Hindlimb muscle (tissue), 1 donor: ENCODE data around the gene RSF1. TPM values are rescaled to one million over a fixed set of nuclear protein-coding genes. Genes with fewer than 3 reads are reported as not detected.
"Not testable (repeated sequence)": the region's sequence is repeated elsewhere in the genome, so short reads cannot be mapped to it uniquely, and the experiment has no call there.

Experiments used
- DNase-seq: peaks from one replicate; pipeline ENCODE4 v3.0.0-alpha.2; 2013
- polyA plus RNA-seq: library from polyadenylated mRNA; unstranded; fragments of 120-200 nt; gene quantifications from one replicate; pipeline ENCODE4 v1.2.1, GENCODE V29; 2013; ENCODE audit not compliant: insufficient read length

Gene RSF1
- polyA plus RNA-seq, result 31.8 TPM

GRCh38 chr11:77820565-77821348 is at the start of gene RSF1, which contains the start of gene AAMDC:
Gene RSF1 (minus strand): TSS chr11:77820722. CDS start chr11:77820714, 8 bp downstream.
Gene AAMDC (plus strand): TSS chr11:77821144. CDS start chr11:77842497, 21,353 bp downstream.
- peak; percentile 97 for DNase-seq

- DNase-seq, result no peak
These were observed 48.2 kb upstream of the RSF1 start for GRCh38 chr11:77868744-77869143.

- DNase-seq, result no peak
These were observed 45.8 kb upstream of the RSF1 start for GRCh38 chr11:77866336-77866735.

- no peak for DNase-seq
These were observed 45.3 kb upstream of the RSF1 start for GRCh38 chr11:77865805-77866204.

GRCh38 chr11:77861444-77861843 is 40.9 kb upstream of the RSF1 start:
- not testable (repeated sequence) for DNase-seq

- DNase-seq, result not testable (repeated sequence)
These were observed 37.5 kb upstream of the RSF1 start for GRCh38 chr11:77857906-77858457.

- no peak for DNase-seq
These were observed 34.3 kb upstream of the RSF1 start for GRCh38 chr11:77854838-77855237.

GRCh38 chr11:77851503-77851902 is 31.0 kb upstream of the RSF1 start:
- no peak for DNase-seq

GRCh38 chr11:77843700-77844099 is 23.2 kb upstream of the RSF1 start:
- DNase-seq, result not testable (repeated sequence)

- DNase-seq, result no peak
These were observed 22.1 kb upstream of the RSF1 start for GRCh38 chr11:77842441-77843121.

GRCh38 chr11:77833302-77833701 is 12.8 kb upstream of the RSF1 start:
- no peak for DNase-seq

GRCh38 chr11:77828926-77829325 is 8.4 kb upstream of the RSF1 start:
- DNase-seq, result no peak

GRCh38 chr11:77823775-77824174 is 3.3 kb upstream of the RSF1 start:
- peak; percentile 3 for DNase-seq

GRCh38 chr11:77822126-77822525 is 1.6 kb upstream of the RSF1 start:
- not testable (repeated sequence) for DNase-seq

- peak; percentile 41 for DNase-seq
These were observed 878 bp upstream of the RSF1 start for GRCh38 chr11:77821349-77821851.

GRCh38 chr11:77819921-77820564 is 479 bp downstream of the RSF1 start:
- DNase-seq, result peak; percentile 57

- DNase-seq, result peak; percentile 87
These were observed 1.1 kb downstream of the RSF1 start for GRCh38 chr11:77819411-77819920.

- DNase-seq, result no peak
These were observed 5.1 kb downstream of the RSF1 start for GRCh38 chr11:77815459-77815858.

- DNase-seq, result no peak
These were observed 5.7 kb downstream of the RSF1 start for GRCh38 chr11:77814848-77815247.

- DNase-seq, result no peak
These were observed 7.3 kb downstream of the RSF1 start for GRCh38 chr11:77813256-77813655.

GRCh38 chr11:77806993-77807392 is 13.5 kb downstream of the RSF1 start:
- DNase-seq, result no peak

GRCh38 chr11:77806415-77806814 is 14.1 kb downstream of the RSF1 start:
- no peak for DNase-seq

- no peak for DNase-seq
These were observed 19.0 kb downstream of the RSF1 start for GRCh38 chr11:77801477-77801876.
